Hepatocyte (in vitro differentiated cells): Measurements from ENCODE around the gene LCMT1. TPM values are rescaled to one million over a fixed set of nuclear protein-coding genes. Genes with fewer than 3 reads are reported as not detected.
A peak's percentile ranks its signal among the peaks of the same experiment; 100 is the strongest.

ENCODE experiments used
- DNase-seq: peaks from one replicate; pipeline ENCODE4 v3.0.0-alpha.2; 2016; ENCODE audit warnings: low spot score
- H2AFZ ChIP-seq: fragments of 200-600 bp; sonication (generic); 2 replicates; pipeline ENCODE4 v1.6.0; 2016; ENCODE audit warnings: antibody characterized with exemption, mild to moderate bottlenecking
- H3K27ac ChIP-seq: fragments of 200-600 bp; sonication (generic); 2 replicates; pipeline ENCODE4 v1.5.1; 2016; ENCODE audit warnings: mild to moderate bottlenecking
- H3K27me3 ChIP-seq: fragments of 200-600 bp; sonication (generic); 2 replicates; pipeline ENCODE4 v1.6.1; 2016
- H3K36me3 ChIP-seq: fragments of 200-600 bp; sonication (generic); replicated peaks from 2 replicates; pipeline ENCODE4 v1.5.1; 2016; ENCODE audit warnings: low read depth; ENCODE audit not compliant: insufficient read depth
- H3K4me1 ChIP-seq: fragments of 200-600 bp; sonication (generic); 2 replicates; pipeline ENCODE4 v1.5.1; 2016; ENCODE audit warnings: mild to moderate bottlenecking, moderate library complexity; ENCODE audit not compliant: insufficient read depth
- H3K4me2 ChIP-seq: fragments of 200-600 bp; sonication (generic); 2 replicates; pipeline ENCODE4 v1.6.0; 2016
- H3K4me3 ChIP-seq: fragments of 200-600 bp; sonication (generic); 2 replicates; pipeline ENCODE4 v1.5.1; 2016; ENCODE audit warnings: mild to moderate bottlenecking
- H3K79me2 ChIP-seq: fragments of 200-600 bp; sonication (generic); 2 replicates; pipeline ENCODE4 v1.6.0; 2017; ENCODE audit warnings: mild to moderate bottlenecking
- H3K9me2 ChIP-seq: fragments of 200-600 bp; sonication (generic); replicated peaks from 2 replicates; pipeline ENCODE4 v1.6.0; 2017; ENCODE audit warnings: mild to moderate bottlenecking; ENCODE audit not compliant: insufficient read depth
- H3K9me3 ChIP-seq: fragments of 200-600 bp; sonication (generic); 2 replicates; pipeline ENCODE4 v1.5.1; 2016; ENCODE audit warnings: low read depth, mild to moderate bottlenecking
- H4K20me1 ChIP-seq: fragments of 200-600 bp; sonication (generic); 2 replicates; pipeline ENCODE4 v1.6.0; 2016; ENCODE audit warnings: mild to moderate bottlenecking; ENCODE audit not compliant: insufficient read depth, poor library complexity, severe bottlenecking
- CTCF ChIP-seq: fragments of 200-600 bp; sonication (generic); IDR thresholded peaks from 2 replicates; pipeline ENCODE4 v1.5.1; 2016; ENCODE audit warnings: antibody characterized with exemption, mild to moderate bottlenecking; ENCODE audit not compliant: poor library complexity
- EZH2 ChIP-seq: fragments of 200-600 bp; sonication (generic); IDR thresholded peaks from 2 replicates; pipeline ENCODE4 v1.6.1; 2016; ENCODE audit warnings: antibody characterized with exemption, mild to moderate bottlenecking, borderline replicate concordance
- EZH2phosphoT487 ChIP-seq: fragments of 200-600 bp; sonication (generic); IDR thresholded peaks from one replicate; pipeline ENCODE4 v1.6.1; 2018; ENCODE audit warnings: antibody characterized with exemption, mild to moderate bottlenecking, low read depth, moderate library complexity; ENCODE audit not compliant: unreplicated experiment, severe bottlenecking
- WGBS: methylation state at CpG from one replicate; pipeline ENCODE4 v1.1.6; 2016; ENCODE audit warnings: low lambda C conversion rate; ENCODE audit errors: missing lambda C conversion rate; 5-methylcytosine and 5-hydroxymethylcytosine counted together
- polyA plus RNA-seq: library from polyadenylated mRNA; unstranded; fragments of >200 nt; fragmentation: Nextera tagmentation; extraction: Ambion mirVana; gene quantifications from 2 replicates; pipeline ENCODE4 v1.2.1, GENCODE V29; 2016
- total RNA-seq: library from RNA; depleted of rRNA; stranded (reverse); fragments of >200 nt; gene quantifications from 2 replicates; pipeline ENCODE4 v1.2.3, GENCODE V29; 2014

Gene LCMT1
- total and polyA plus RNA-seq, 2 experiments from 2014 or later, result 33.0 to 47.7 TPM

GRCh38 chr16:25064937-25065336 lies 46.6 kb upstream of the LCMT1 start:
- peaks cover 8% of the 10 kb centered on the region for H3K27me3 ChIP-seq
- TF ChIP-seq EZH2, result no peak
- no peak for TF ChIP-seq CTCF
- TF ChIP-seq EZH2phosphoT487, result no peak
- H3K9me3 ChIP-seq, result no peaks in the 10 kb centered on the region
- no peak overlapping the region for H2AFZ ChIP-seq
- no peaks in the 10 kb centered on the region for H3K9me2 ChIP-seq
- no peak for DNase-seq
- no peak overlapping the region for H3K4me2 ChIP-seq
- H3K4me3 ChIP-seq, result no peak overlapping the region
- H3K4me1 ChIP-seq, result no peaks in the 10 kb centered on the region
- H3K27ac ChIP-seq, result no peak overlapping the region
- H4K20me1 ChIP-seq, result no peaks in the 10 kb centered on the region
- no peaks in the 10 kb centered on the region for H3K36me3 ChIP-seq
- no peaks in the 10 kb centered on the region for H3K79me2 ChIP-seq
- WGBS, result 83% methylated on average over 6 of the region's 6 CpGs

DNA sequence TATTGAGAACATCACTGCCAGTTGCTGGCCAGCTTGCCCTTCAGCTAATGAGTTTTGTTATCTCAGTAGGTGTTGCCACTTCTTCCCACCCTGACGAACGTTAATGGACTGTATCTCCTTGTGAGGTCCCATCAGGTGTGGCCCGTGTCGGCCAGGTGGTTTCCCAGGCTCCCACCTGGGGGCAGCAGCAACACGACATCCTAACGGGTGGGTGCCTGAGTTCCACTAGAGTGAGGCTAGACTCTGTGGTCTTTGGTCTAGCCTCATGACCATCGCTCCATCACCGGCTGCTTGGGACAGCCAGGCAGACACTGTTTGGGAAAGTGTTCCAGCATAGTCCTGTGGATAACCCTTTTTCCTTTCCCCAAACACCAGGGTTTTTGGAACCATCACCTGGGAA lies 45.6 kb upstream of the LCMT1 start:
- H3K4me3 ChIP-seq, result no peak overlapping the region
- H3K27ac ChIP-seq, result no peak overlapping the region
- 70% methylated on average over 8 of the region's 8 CpGs for WGBS
- H3K27me3 ChIP-seq, result peaks cover 12% of the 10 kb centered on the region
- no peaks in the 10 kb centered on the region for H3K9me3 ChIP-seq
- H3K9me2 ChIP-seq, result no peaks in the 10 kb centered on the region
- H2AFZ ChIP-seq, result peak overlapping the region; percentile 94
- DNase-seq, result peak; percentile 22
- TF ChIP-seq CTCF, result no peak
- no peak for TF ChIP-seq EZH2phosphoT487
- no peak for TF ChIP-seq EZH2
- no peaks in the 10 kb centered on the region for H3K79me2 ChIP-seq
- H3K36me3 ChIP-seq, result no peaks in the 10 kb centered on the region
- H3K4me1 ChIP-seq, result no peaks in the 10 kb centered on the region
- no peaks in the 10 kb centered on the region for H4K20me1 ChIP-seq
- no peak overlapping the region for H3K4me2 ChIP-seq

- TF ChIP-seq EZH2 (no peak), CTCF (no peak), EZH2phosphoT487 (no peak)
- Histone ChIP-seq H2AFZ (peak overlapping the region; percentile 94), H4K20me1 (no peaks in the 10 kb centered on the region), H3K36me3 (no peaks in the 10 kb centered on the region), H3K9me3 (no peaks in the 10 kb centered on the region), H3K4me1 (no peaks in the 10 kb centered on the region), H3K27ac (peak overlapping the region; percentile 85), H3K9me2 (no peaks in the 10 kb centered on the region), H3K27me3 (peaks cover 17% of the 10 kb centered on the region), H3K4me3 (peak overlapping the region; percentile 38), H3K4me2 (peak overlapping the region; percentile 87), H3K79me2 (no peaks in the 10 kb centered on the region)
- 56% methylated on average over 16 of the region's 16 CpGs for WGBS
- no peak for DNase-seq
These were observed 45.2 kb upstream of the LCMT1 start for GRCh38 chr16:25066426-25066746.
